Heart left ventricle (tissue), 13 donors: ENCODE results near the gene ATXN1.

Source experiments
- CTCF ChIP-seq, 12 donors: fragments of 200-600 bp; sonication (generic) in 4 of 12; IDR thresholded peaks; one replicate each; pipeline versions ENCODE4 v1.5.0 to v1.8.0; 2018 to 2022; ENCODE audit warnings: antibody characterized with exemption in 12 of 12, mild to moderate bottlenecking in 5 of 12
- POLR2A ChIP-seq, 2 donors: fragments of 450-650 bp; IDR thresholded peaks; one replicate each; pipeline ENCODE4 v1.6.1; 2017; ENCODE audit warnings: antibody characterized with exemption in 2 of 2, mild to moderate bottlenecking in 2 of 2, moderate library complexity in 2 of 2
- donor health status: ischemic (EF 13 %, LVEDD 7.1; RV severe dilation, severe dysfunction).
- donor health status: DM: no; HTN: yes; CAD: no.
- donor health status: DM: no; HTN: no; CAD: no.
- donor health status: ischemic (EF 25% LVEDD 6.9; RV normal size, moderate dysfunction).
- donor health status: ischemic (EF 25% LVEDD 5.7; RV mildly dilated, moderate dysfunction).
- donor health status: ischemic (EF 35%, LVEDD 5.7; RV mildly dilated, moderate dysfunction).
- donor health status: nonischemic (EF 11% LVEDD 7.7; RV severe dilation, severe dysfunction).
- donor health status: DM: yes; HTN: yes; CAD: no.
- donor health status: PGD.
- donor health status: ischemic (EF 29% LVEDD 5.4; RV normal size, mild dysfunction).
- donor health status: nonischemic (EF 23%, LVEDD 6.1; RV moderate dilation, normal function).

- TF ChIP-seq CTCF (IDR thresholded peaks at IDR 0.05) (no peak), POLR2A (IDR thresholded peaks at IDR 0.05) (no peak)
Measured at GRCh38 chr6:16375206-16375605, 386.1 kb downstream of the ATXN1 start.
